ENCODE results near the gene LCMT1. TPM values are rescaled to one million over a fixed set of nuclear protein-coding genes. Genes with fewer than 3 reads are reported as not detected.

Gene LCMT1
- total and polyA plus RNA-seq, 2 of the 13 experiments (the other 11 are each of a cell fraction or from before 2014, with no cell fraction given), result 41.2 to 48.7 TPM

- no peak for TF ChIP-seq AHDC1 (CRISPR knock-in tag; IDR thresholded peaks at IDR 0.05; ENCODE audit: borderline replicate concordance)
- no peak for TF ChIP-seq ZNF432 (CRISPR knock-in tag; IDR thresholded peaks at IDR 0.05; ENCODE audit: borderline replicate concordance)
- no peak for TF ChIP-seq ZNF510 (CRISPR knock-in tag; IDR thresholded peaks at IDR 0.05; ENCODE audit: low read depth)
- peak; percentile 83 for TF ChIP-seq ZNF18 (CRISPR knock-in tag; IDR thresholded peaks at IDR 0.05; ENCODE audit: insufficient replicate concordance)
- TF ChIP-seq ZNF333 (CRISPR knock-in tag; IDR thresholded peaks at IDR 0.05; ENCODE audit: borderline replicate concordance), result no peak; the same call in 1 of the 2 replicates
- TF ChIP-seq PATZ1 (CRISPR knock-in tag; IDR thresholded peaks at IDR 0.05), result peak; percentile 84
- no peak; the same call in 1 of the 2 replicates for TF ChIP-seq MTERF4 (CRISPR knock-in tag; IDR thresholded peaks at IDR 0.05)
- no peak for TF ChIP-seq PAX8 (CRISPR knock-in tag; IDR thresholded peaks at IDR 0.05; ENCODE audit: borderline replicate concordance)
- TF ChIP-seq ZNF724P (CRISPR knock-in tag; IDR thresholded peaks at IDR 0.05; ENCODE audit: borderline replicate concordance), result no peak
- no peak for TF ChIP-seq KMT2A (CRISPR knock-in tag; IDR thresholded peaks at IDR 0.05)
- peak; percentile 27; the same call in 1 of the 2 replicates for TF ChIP-seq CCDC6 (CRISPR knock-in tag; IDR thresholded peaks at IDR 0.05)
- TF ChIP-seq ZNF776 (CRISPR knock-in tag; IDR thresholded peaks at IDR 0.05), result no peak; the same call in 1 of the 2 replicates
- 0 out of 2 replicates have a peak, but pooled peaks have one; percentile 23 for TF ChIP-seq ZNF552 (CRISPR knock-in tag; IDR thresholded peaks at IDR 0.05; ENCODE audit: borderline replicate concordance)
- TF ChIP-seq ZNF800 (CRISPR knock-in tag; IDR thresholded peaks at IDR 0.05), result peak; percentile 56; the same call in 1 of the 2 replicates
- peak; percentile 85 for TF ChIP-seq ETV5 (CRISPR knock-in tag; IDR thresholded peaks at IDR 0.05; ENCODE audit: borderline replicate concordance)
These were observed 44.6 kb upstream of the LCMT1 start (continued) for GRCh38 chr16:25066747-25067631.
